Activated B cell treated with CpG ODN at 0.5 μM for 24 hours (primary cell): ENCODE measurements around the gene STRA6. TPM values are rescaled to one million over a fixed set of nuclear protein-coding genes. Genes with fewer than 3 reads are reported as not detected.

Experiments used
- ATAC-seq: fragments of 200-7000 bp; cut with Tn5 transposase; one replicate; pipeline ENCODE4 v1.10.0; 2021; ENCODE audit warnings: low read depth, mild to moderate bottlenecking, moderate library complexity
- CTCF ChIA-PET: fragments of 350-600 bp; sonication (Branson Sonifier 250); formaldehyde crosslinking; loops from one replicate; lab custom pipeline; 2021; ENCODE audit warnings: antibody characterized with exemption; lab: Charles Lee
- POLR2A ChIA-PET: fragments of 350-600 bp; sonication (Branson Sonifier 250); formaldehyde crosslinking; loops from one replicate; lab custom pipeline; 2021; ENCODE audit warnings: antibody characterized with exemption; lab: Charles Lee
- DNase-seq: peaks from one replicate; pipeline ENCODE4 v3.0.0; 2022
- H3K27ac Mint-ChIP-seq: one replicate; pipeline ENCODE4 v1.8.0; 2020; ENCODE audit warnings: mixed read lengths
- H3K27me3 Mint-ChIP-seq: one replicate; pipeline ENCODE4 v1.8.0; 2021; ENCODE audit warnings: mixed read lengths
- H3K36me3 Mint-ChIP-seq: one replicate; pipeline ENCODE4 v1.8.0; 2021; ENCODE audit warnings: low read depth, mixed read lengths
- H3K4me1 Mint-ChIP-seq: one replicate; pipeline ENCODE4 v1.8.0; 2021; ENCODE audit warnings: mixed read lengths
- H3K4me3 Mint-ChIP-seq: one replicate; pipeline ENCODE4 v1.8.0; 2020; ENCODE audit warnings: mild to moderate bottlenecking, mixed read lengths
- H3K9me3 Mint-ChIP-seq: one replicate; pipeline ENCODE4 v1.8.0; 2020; ENCODE audit warnings: mixed read lengths
- intact Hi-C: fragments of 100-400 bp; cut with micrococcal nuclease; formaldehyde crosslinking; loops from one replicate; pipeline ENCODE4 v1.15.1; 2024
- total RNA-seq: library from RNA; stranded (reverse); gene quantifications from 2 replicates; pipeline ENCODE4 v1.2.3, GENCODE V29; 2022
- TF ChIP-seq, protein P1 (sequence below): fragments of 200-600 bp; IDR thresholded peaks from one replicate; pipeline ENCODE4 v1.8.0; 2022; ENCODE audit warnings: antibody characterized with exemption, mild to moderate bottlenecking

The STRA6 gene
- total RNA-seq, 1 donor from 2014 or later, result not detected

DNA sequence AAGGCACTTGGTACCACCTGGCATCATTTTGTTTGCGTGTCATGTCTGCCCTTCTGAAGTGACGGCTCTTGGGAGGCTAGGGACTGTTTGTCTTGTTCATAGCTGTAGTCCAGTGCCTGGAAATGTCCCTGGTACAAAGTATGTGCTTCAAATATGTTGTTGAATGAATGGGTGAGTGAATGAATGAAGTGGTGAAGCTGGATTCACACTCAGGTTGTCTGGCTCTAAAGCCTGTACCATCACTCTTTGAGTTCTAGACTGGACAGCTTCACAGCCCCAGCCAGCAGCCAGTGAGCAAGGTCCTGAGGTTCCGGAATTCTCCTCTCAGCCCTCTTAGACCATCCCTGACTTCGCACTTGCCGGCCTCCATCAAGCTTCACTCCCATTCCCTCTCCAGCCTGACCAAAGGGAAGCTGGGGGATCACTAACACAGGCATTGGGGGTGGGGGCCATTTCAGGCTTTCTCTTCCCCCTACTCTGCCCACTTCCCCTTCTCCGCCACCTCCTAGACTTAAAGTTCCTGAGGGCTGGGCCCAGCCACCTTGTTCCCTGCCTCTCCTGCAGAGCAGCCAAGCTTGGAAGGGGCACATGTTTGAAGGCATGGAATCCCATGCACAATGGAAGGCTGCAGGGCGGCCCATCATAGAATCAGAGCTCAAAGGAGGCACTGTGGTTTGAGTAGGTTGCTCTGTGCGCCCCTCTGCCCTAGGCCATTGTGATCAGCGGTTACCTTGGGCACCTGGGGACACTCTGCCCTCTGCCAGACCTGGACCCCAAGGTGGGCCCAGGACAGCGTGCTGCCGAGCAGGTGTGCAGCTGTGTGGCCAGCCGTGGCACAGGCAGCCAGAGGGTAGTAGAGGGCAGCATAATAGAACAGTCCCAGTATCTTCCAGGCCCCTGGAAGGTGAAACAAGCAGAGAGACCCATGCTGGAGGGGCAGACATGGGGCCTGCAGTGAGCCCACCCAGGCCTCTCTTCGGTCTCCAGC is 7.7 kb downstream of the STRA6 start:
- peaks cover 4% of the 10 kb centered on the region for H3K27me3 Mint-ChIP-seq
- no peak overlapping the region for H3K4me3 Mint-ChIP-seq
- CTCF ChIA-PET, result no interaction called here
- no peak overlapping the region for H3K27ac Mint-ChIP-seq
- H3K9me3 Mint-ChIP-seq, result no peaks in the 10 kb centered on the region
- POLR2A ChIA-PET, result no interaction called here
- ATAC-seq (no peak), DNase-seq (no peak)
- TF ChIP-seq, protein P1, sequence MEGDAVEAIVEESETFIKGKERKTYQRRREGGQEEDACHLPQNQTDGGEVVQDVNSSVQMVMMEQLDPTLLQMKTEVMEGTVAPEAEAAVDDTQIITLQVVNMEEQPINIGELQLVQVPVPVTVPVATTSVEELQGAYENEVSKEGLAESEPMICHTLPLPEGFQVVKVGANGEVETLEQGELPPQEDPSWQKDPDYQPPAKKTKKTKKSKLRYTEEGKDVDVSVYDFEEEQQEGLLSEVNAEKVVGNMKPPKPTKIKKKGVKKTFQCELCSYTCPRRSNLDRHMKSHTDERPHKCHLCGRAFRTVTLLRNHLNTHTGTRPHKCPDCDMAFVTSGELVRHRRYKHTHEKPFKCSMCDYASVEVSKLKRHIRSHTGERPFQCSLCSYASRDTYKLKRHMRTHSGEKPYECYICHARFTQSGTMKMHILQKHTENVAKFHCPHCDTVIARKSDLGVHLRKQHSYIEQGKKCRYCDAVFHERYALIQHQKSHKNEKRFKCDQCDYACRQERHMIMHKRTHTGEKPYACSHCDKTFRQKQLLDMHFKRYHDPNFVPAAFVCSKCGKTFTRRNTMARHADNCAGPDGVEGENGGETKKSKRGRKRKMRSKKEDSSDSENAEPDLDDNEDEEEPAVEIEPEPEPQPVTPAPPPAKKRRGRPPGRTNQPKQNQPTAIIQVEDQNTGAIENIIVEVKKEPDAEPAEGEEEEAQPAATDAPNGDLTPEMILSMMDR, result no peak
- no peaks in the 10 kb centered on the region for H3K4me1 Mint-ChIP-seq
- H3K36me3 Mint-ChIP-seq, result no peaks in the 10 kb centered on the region
- intact Hi-C loops, result no loop called here

DNA sequence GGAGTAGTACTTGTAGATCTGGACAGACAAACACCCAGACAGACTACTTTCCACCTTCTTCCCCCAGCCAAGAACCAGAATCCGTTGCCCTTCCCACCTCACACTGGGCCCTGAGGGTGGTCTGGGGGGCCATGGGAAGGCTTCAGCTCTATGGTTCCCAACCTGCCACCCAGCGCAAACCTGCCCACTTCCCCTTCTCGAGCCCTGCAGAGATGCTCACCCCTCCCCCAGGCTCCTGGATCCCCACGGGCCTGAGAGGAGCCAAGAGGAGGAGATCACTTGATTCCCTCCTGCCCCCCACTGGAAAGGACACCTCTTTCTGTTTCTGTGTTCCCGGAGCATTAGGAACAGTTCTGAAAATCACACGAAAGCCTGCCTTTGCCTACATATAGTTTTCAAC is 8.7 kb downstream of the STRA6 start:
- H3K27me3 Mint-ChIP-seq, result peaks cover 4% of the 10 kb centered on the region
- H3K9me3 Mint-ChIP-seq, result no peaks in the 10 kb centered on the region
- no peaks in the 10 kb centered on the region for H3K36me3 Mint-ChIP-seq
- H3K4me1 Mint-ChIP-seq, result no peaks in the 10 kb centered on the region
- ChIA-PET CTCF (no interaction called here), POLR2A (no interaction called here)
- no peak for ATAC-seq
- TF ChIP-seq, protein P1, result no peak
- no peak overlapping the region for H3K4me3 Mint-ChIP-seq
- intact Hi-C loops, result no loop called here
- no peak overlapping the region for H3K27ac Mint-ChIP-seq
- DNase-seq, result no peak

GRCh38 chr15:74193299-74193718 is 9.3 kb downstream of the STRA6 start:
- Mint-ChIP-seq H3K27me3 (peaks cover 4% of the 10 kb centered on the region), H3K9me3 (no peaks in the 10 kb centered on the region), H3K36me3 (no peaks in the 10 kb centered on the region), H3K4me3 (no peak overlapping the region), H3K27ac (no peak overlapping the region), H3K4me1 (no peaks in the 10 kb centered on the region)
- TF ChIP-seq, protein P1, result no peak
- ChIA-PET POLR2A (no interaction called here), CTCF (no interaction called here)
- intact Hi-C loops, result no loop called here
- ATAC-seq (no peak), DNase-seq (no peak)

DNA sequence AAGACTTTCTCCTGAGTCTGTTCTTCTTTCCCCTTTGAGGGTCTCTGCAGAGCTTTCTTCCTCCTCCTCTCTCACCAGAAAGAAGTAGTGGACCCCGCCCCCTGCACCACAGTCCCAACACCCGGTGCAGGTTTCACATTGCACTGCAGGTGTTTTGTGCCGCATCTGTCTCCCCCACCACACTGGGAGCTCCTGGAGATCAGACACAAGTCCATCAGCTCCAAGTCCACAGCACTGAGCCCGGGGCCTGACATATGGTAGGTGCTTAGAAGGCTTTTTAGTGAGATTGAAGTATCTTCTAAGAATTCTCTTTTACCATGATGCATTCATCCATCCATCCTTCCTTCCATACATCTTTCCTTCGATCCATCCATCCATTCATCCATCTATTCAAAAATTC is 9.8 kb downstream of the STRA6 start:
- Mint-ChIP-seq H3K27ac (no peak overlapping the region), H3K9me3 (no peaks in the 10 kb centered on the region), H3K4me1 (no peaks in the 10 kb centered on the region), H3K36me3 (no peaks in the 10 kb centered on the region), H3K4me3 (no peak overlapping the region), H3K27me3 (peaks cover 4% of the 10 kb centered on the region)
- no peak for DNase-seq
- CTCF ChIA-PET, result no interaction called here
- TF ChIP-seq, protein P1, result no peak
- ATAC-seq, result no peak
- intact Hi-C loops, result no loop called here
- POLR2A ChIA-PET, result no interaction called here

DNA sequence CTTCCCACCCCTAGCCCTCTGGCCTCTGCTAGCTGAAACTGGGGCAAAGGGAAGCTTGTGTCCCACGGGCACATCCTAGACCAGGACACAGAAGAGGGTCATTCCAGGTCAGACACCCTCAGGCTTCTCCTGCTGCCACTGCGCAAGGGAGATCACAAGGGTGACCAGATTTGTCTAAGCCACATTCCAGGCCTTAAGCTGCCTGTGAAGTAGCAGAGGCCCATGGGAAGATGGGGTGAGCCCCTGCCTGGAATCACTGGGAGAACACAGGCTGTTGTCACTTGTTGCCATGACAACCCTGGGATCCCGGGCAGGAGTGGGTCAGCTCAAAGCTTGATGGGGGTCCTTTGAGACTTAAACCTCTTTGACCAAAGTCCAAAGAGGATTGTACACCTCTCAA is 10.8 kb downstream of the STRA6 start:
- TF ChIP-seq, protein P1, result no peak
- peaks cover 4% of the 10 kb centered on the region for H3K27me3 Mint-ChIP-seq
- no peak overlapping the region for H3K4me3 Mint-ChIP-seq
- no peaks in the 10 kb centered on the region for H3K9me3 Mint-ChIP-seq
- DNase-seq (no peak), ATAC-seq (no peak)
- POLR2A ChIA-PET, result no interaction called here
- H3K27ac Mint-ChIP-seq, result no peak overlapping the region
- CTCF ChIA-PET, result no interaction called here
- H3K36me3 Mint-ChIP-seq, result no peaks in the 10 kb centered on the region
- H3K4me1 Mint-ChIP-seq, result no peaks in the 10 kb centered on the region
- intact Hi-C loops, result no loop called here
